Measurements from ENCODE around the gene FAM117B.
A peak's percentile ranks its signal among the peaks of the same experiment; 100 is the strongest.
"Not testable (repeated sequence)": the region's sequence is repeated elsewhere in the genome, so short reads cannot be mapped to it uniquely, and the experiment has no call there.

Gene FAM117B

GRCh38 chr2:202757339-202757738 is 122.6 kb downstream of the FAM117B start:
- DNase-seq (ENCODE audit: low read depth in 2 of 2): no peak

- no peak for DNase-seq (ENCODE audit: low read depth in 2 of 2)
Observed at GRCh38 chr2:202758128-202758527, 123.4 kb downstream of the FAM117B start.

DNA sequence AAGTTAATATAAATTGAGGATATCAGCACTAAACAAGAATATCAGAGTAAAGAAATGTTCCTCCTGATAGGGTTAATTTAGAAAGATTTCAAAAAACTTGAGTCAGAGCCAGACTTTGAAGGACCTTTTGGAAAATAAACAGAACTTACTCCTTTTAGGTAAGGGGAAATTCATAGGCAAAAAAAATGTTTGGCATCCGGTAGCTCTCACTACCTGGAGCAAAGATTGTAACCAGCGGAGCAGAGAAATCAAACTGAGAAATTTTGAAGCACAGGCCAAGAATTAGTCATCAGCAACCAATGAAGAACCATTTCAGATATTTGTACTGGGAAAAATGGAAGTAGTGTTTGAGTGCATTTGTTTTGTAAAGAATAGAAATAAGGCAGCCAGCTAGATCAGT is 123.8 kb downstream of the FAM117B start:
- no peak for DNase-seq (ENCODE audit: low read depth in 2 of 2)

- no peak for DNase-seq (ENCODE audit: low read depth in 2 of 2)
Observed at GRCh38 chr2:202760848-202761247, 126.1 kb downstream of the FAM117B start.

DNA sequence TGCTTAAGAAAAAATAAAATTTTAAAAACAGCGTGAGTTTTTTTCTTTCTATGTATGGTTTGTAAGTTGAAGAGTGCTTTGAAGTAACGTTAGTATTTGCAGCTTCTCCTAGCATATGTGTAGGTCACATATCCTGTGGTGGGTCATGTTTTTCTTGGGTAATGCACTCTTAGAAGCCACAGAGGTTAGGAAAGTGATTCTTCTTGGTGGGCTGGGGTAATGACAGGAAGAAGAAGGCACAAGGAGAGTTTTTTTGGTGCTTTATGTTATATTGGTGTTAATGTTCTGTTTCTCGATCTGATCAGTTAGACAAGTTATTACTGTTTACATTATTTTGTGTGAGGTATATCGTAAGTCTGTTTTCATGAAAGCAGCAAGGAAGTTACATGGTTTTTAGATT is 127.8 kb downstream of the FAM117B start:
- DNase-seq (ENCODE audit: low read depth in 2 of 2): no peak

DNA sequence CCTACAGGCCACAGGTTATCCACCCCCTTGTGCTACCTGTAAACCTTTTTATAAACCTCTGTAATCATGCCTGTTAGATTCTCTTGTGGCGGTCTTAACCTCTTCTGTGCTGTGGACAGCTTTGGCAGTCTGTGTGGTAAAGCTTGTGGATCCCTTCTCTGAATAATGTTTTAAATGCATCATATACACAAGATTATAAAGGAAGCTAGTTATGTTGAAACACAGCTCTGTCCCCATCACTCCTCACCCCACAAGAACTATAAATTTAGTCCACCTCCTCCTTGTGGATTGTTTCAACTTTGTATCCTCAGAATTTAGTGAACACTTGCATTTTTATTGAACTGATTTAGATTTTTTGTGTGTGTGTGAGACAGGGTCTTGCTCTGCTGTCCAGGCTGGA is 129.1 kb downstream of the FAM117B start:
- DNase-seq (ENCODE audit: low read depth in 2 of 2): no peak

DNA sequence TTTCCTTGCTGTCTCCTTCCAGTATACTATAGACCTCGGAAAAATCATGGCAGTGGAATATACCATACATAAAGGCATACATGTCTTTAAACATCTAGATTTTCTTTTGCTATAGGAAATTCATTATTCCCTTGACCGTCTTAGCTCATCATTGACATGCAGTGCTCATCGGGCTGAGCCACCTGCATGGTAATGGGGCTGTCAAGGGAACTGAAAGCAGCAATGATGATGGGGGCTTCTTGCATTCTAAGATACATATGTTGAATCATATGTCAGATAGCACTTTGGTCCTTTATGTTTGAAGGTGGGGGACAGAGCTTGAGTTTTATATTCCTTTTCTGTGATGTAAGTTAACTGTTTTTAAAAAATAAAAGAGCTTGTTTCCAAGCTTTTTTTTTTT is 130.2 kb downstream of the FAM117B start:
- no peak for DNase-seq (ENCODE audit: low read depth in 2 of 2)

DNA sequence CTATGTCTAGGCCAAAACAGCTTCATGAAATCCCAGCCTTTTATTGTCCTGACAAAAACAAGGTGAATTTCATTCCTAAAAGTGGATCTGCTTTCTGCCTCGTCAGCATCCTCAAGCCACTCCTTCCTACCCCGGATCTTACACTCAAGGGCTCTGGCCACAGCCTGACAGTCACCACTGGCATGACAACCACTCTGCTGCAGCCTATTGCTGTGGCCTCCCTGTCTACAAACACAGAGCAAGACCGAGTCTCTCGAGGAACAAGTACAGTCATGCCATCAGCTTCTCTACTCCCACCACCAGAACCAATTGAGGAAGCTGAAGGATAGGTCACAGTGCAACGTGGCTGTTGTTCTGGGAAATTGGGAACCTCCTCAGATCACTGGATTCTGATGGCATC is 130.7 kb downstream of the FAM117B start:
- DNase-seq (ENCODE audit: low read depth in 2 of 2): no peak

DNA sequence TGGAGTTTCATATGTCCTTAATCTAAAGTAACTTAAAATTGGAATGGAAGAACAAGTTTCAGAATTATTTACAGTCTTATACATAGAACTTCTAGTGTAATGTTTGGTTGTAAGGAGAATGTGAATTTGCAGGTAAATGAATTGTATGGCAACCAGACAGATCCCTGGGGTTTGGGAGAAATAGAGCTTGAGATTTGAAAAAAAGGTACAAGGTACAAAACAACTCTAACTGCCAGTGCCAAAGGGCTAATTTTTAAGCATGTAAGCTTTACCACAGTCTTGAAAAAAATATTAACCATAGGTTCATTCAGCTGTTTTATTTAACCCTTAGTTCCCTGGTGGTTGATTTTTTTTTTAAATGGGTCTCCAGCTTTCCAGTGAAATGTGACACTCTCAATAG is 133.5 kb downstream of the FAM117B start:
- DNase-seq (ENCODE audit: low read depth in 2 of 2): no peak

DNA sequence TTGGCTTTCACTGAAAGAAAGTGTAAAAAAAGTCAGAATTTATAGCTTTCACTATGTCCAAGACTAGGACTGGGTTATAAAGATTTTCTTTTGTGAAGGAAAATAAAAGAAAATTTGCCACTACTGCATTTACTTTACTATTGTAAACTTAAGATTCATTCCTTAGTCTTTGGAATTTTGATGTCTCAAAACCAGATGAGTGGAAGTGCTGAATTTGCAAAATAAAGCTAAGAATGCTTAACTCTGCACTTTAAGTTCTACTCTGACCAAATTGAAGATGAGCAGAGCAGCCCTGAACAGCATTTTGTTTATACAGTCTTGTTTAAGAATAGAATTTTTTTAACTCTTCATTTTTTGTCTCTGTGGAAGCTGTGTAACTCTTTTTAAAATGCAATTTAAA is 134.4 kb downstream of the FAM117B start:
- no peak for DNase-seq (ENCODE audit: low read depth in 2 of 2)

- no peak for DNase-seq (ENCODE audit: low read depth in 2 of 2)
Observed at GRCh38 chr2:202771336-202771735, 136.6 kb downstream of the FAM117B start.

DNA sequence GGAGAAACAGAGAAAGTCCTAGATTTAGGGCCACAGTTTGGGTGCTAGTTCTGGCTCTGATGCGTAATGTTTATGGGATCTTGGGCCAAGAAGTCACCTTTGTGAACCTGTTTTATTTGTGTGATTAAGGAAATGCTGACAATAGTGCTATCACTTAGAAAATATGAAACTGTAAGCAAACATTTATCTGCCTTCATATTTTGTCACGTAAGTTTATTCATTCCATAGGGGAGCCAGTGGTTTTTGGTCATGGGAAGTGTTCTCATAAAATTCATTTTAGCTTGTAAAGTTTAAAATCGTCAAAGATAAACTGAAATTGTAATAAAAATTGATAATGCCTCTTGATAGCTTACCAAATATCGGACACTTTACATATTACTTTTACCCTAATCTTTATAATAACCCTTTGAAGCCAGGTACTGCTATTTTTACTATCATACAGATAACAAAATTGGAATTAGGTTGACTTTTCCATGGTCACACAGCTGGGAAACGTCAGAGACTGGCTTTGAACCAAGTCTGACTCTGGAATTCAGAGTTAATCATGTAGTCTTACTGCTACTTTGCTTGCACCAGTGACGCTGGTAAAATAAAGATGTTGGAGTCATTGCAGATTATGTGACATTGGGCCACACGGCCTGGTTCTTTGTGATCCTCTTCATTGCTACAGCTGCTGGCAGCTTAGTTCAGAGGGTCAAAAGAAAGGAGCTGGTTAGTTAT is 137.1 kb downstream of the FAM117B start:
- no peak for DNase-seq (ENCODE audit: low read depth in 2 of 2)

GRCh38 chr2:202773301-202773973 is 138.7 kb downstream of the FAM117B start:
- no peak for DNase-seq (ENCODE audit: low read depth in 2 of 2)

GRCh38 chr2:202774104-202774503 is 139.3 kb downstream of the FAM117B start:
- no peak for DNase-seq (ENCODE audit: low read depth in 2 of 2)

- DNase-seq (ENCODE audit: low read depth in 2 of 2): no peak
Observed at GRCh38 chr2:202778217-202778616, 143.4 kb downstream of the FAM117B start.

DNA sequence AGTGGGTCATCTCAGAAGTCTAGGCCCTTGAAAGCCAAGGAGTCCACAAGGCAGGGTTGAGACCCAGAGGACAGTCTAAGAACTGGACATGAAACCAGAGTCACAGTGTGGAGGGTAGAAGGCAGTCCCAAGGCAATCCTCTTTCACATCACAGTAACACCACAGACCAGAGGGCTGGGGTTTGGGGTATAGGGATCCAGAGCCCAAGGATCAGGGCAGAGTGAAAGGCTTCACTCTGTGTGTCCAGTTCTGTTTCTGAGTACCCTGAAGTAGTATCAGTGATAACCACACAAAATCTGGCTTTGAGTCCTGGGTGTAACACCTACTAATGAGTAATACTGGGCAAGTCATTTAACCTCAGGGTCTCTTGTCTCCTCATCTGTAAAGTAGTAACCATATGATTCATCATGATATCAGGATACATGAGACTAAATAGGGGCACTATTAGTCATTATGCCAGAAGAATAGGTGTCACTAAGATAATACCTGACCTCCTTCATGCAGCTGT is 145.8 kb downstream of the FAM117B start:
- DNase-seq (ENCODE audit: low read depth in 2 of 2): no peak

DNA sequence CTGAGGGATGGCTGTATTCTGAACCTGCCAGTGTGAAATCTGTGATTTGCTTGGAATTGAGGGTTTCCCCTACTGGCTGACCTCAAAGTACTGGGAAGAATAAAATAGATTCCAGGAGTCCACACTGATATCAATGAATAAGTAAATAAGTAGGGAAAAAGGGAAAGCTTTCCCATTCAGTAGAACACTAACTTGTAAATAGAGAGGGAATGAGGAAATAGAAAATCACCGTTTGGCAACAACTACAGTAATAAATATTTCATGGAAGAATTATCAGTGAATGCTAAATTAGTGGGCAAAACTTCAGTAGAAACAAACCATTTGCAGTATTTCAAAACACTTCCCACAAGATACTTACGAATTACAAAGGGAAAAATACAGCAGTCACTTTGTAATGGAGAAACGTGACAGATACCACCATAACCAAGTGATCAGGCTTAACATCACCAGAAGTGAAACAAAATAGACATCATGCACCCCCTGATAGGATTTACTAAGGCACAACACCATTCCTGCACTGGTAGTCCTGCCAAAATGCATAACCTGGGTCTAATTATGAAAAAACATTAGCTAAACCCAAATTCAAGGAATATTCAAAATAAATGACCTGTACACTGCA is 148.3 kb downstream of the FAM117B start:
- no peak for DNase-seq (ENCODE audit: low read depth in 2 of 2)

GRCh38 chr2:202786842-202787241 is 152.1 kb downstream of the FAM117B start:
- DNase-seq (ENCODE audit: low read depth in 2 of 2): no peak

DNA sequence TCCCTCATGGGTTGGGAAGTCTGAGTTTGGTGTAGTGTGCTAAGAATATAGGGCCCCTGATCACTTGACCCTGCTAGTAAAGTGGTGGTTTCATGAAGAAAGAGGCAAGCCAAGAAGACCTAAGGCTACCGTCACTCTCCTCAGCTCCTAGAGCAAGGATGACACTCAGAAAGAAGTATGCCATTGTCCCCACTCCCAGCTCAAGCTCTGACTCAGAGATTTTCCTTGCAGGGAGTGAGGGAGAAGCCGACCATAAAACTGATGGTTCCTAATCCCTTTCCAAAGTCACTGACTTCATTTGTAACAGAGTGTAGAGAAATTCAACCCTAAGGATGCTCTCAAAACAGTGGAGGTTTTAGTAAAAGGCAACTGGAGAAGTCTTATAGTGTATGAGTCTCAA is 155.9 kb downstream of the FAM117B start:
- no peak for DNase-seq (ENCODE audit: low read depth in 2 of 2)

GRCh38 chr2:202797944-202798343 is 163.2 kb downstream of the FAM117B start:
- no peak for DNase-seq (ENCODE audit: low read depth in 2 of 2)

DNA sequence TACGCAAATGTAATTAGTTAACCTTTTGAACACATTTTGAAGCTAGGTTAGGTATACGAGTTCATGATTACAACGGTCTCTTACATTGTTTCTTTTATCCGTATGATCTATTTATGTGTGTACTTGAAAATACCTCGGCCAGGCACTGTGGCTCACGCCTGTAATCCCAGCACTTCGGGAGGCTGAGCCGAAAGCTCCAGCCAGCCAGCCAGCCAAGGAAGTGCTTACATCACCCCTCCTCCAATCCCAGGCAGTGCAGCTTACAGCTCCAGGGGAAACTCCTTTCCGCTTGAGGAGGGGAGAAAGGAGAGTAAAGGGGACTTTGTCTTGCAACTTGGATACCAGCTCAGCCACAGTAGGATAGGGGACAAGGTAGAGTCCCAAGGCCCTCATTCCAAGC is 171.1 kb downstream of the FAM117B start:
- DNase-seq (ENCODE audit: low read depth in 2 of 2): not testable (repeated sequence)

GRCh38 chr2:202807431-202808138 is 172.8 kb downstream of the FAM117B start:
- DNase-seq (ENCODE audit: low read depth in 2 of 2): peak in 1 of 2 experiments; percentile 10
